ENCODE results near the gene GRIP2.

GRCh38 chr3:14550181-14550580 is 10.0 kb upstream of the GRIP2 start:
- TF ChIP-seq CTCF (IDR thresholded peaks at IDR 0.05) (no peak), POLR2AphosphoS5 (IDR thresholded peaks at IDR 0.05) (no peak)
